ENCODE data around the gene RDM1.

RDM1 gene, protein sequence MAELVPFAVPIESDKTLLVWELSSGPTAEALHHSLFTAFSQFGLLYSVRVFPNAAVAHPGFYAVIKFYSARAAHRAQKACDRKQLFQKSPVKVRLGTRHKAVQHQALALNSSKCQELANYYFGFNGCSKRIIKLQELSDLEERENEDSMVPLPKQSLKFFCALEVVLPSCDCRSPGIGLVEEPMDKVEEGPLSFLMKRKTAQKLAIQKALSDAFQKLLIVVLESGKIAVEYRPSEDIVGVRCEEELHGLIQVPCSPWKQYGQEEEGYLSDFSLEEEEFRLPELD

DNA sequence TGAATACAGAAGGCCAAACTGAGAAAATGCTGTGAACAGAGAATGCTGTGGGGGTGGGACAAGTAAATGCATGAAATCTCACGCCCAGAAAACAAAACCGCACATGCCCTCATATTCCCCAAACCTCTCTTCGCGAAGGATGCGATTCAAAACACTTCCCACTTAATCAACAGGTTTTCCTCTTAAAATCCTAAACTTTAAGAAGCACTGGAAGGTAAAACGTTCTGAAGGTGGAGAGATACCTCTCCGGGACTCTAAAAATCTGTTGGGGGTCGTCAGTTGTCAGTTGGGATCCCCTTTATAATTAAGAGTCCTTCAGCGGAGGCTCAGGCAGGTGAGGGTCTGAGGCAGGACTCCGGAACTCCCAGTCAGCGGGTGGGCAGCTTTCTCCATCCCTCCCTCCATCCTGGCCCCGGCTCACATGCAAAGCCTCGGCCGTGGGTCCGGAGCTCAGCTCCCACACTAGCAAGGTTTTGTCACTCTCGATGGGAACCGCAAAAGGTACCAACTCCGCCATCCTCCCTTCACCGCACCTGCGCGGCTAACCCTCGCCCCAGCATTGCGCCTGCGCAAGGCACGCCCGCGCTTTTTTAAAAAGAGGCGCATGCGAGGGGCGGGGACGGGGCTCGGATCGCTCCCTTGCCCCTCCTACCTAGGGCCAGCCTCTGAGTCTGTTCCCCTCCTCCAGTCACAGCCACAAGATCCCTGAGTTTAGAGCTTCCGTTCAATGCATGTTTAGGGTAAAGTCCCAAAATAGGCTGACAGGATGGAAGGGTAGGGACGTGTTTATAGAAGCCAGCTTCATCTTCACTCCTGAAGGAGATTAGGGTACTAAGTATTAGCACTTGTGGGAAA lies at the start of gene RDM1:
Gene RDM1, minus strand, starts transcription at position 563 of the 855 bp plus-strand sequence. Its CDS starts 46 bp downstream, at position 517.
- no peak for DNase-seq (ENCODE audit: low read depth)
- H3K4me3 ChIP-seq (ENCODE audit: control insufficient read depth, low read depth, low read length), result peak within 1 kb of the TSS; percentile 55
- TF ChIP-seq, protein P1, sequence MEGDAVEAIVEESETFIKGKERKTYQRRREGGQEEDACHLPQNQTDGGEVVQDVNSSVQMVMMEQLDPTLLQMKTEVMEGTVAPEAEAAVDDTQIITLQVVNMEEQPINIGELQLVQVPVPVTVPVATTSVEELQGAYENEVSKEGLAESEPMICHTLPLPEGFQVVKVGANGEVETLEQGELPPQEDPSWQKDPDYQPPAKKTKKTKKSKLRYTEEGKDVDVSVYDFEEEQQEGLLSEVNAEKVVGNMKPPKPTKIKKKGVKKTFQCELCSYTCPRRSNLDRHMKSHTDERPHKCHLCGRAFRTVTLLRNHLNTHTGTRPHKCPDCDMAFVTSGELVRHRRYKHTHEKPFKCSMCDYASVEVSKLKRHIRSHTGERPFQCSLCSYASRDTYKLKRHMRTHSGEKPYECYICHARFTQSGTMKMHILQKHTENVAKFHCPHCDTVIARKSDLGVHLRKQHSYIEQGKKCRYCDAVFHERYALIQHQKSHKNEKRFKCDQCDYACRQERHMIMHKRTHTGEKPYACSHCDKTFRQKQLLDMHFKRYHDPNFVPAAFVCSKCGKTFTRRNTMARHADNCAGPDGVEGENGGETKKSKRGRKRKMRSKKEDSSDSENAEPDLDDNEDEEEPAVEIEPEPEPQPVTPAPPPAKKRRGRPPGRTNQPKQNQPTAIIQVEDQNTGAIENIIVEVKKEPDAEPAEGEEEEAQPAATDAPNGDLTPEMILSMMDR (IDR thresholded peaks at IDR 0.05; ENCODE audit: control insufficient read depth, insufficient read depth, low read depth, low read length, missing control alignments), result no peak

DNA sequence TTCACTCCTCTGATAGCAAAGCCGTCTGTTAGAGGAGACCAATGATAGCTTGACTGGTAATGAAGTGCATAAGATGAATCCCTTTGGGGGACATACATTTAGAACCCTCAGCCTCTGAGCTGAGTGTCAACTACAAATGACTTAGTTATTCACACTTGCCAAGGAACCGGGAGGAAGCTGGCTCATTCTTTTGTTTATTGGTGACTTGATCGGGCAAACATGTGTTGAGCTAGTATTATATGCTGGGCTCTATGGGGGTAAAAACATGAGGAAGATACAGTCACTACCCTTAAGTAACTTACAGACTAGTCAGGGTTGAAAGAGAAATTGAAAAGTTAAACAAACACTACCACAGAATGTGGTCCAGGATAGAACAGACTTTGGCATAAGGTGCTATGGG lies 47.8 kb upstream of the RDM1 start:
- TF ChIP-seq, protein P1 (IDR thresholded peaks at IDR 0.05; ENCODE audit: control insufficient read depth, insufficient read depth, low read depth, low read length, missing control alignments), result no peak
- H3K4me3 ChIP-seq (ENCODE audit: control insufficient read depth, low read depth, low read length), result no peak overlapping the region
- no peak for DNase-seq (ENCODE audit: low read depth)

DNA sequence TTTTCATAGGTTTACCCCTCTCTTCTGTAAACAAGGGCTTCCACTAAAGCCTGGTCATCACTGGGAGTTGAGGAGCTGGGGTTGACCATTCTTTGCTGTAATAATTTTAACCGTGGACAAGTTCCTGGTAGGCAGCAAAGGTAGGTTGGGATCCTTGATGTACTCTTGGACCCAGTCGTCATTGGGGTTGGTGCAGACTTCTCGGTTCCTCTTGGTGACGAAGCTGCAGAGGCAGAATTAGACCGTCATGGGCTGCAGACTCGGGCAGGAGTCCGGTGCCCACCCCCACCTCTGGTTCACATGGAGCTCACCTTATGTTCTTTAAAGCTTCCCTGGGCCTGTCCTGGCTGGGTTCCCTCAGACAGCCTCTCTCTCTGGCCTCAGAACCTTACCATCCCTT lies 46.9 kb upstream of the RDM1 start:
- H3K4me3 ChIP-seq (ENCODE audit: control insufficient read depth, low read depth, low read length), result no peak overlapping the region
- DNase-seq (ENCODE audit: low read depth), result no peak
- TF ChIP-seq, protein P1 (IDR thresholded peaks at IDR 0.05; ENCODE audit: control insufficient read depth, insufficient read depth, low read depth, low read length, missing control alignments), result no peak

DNA sequence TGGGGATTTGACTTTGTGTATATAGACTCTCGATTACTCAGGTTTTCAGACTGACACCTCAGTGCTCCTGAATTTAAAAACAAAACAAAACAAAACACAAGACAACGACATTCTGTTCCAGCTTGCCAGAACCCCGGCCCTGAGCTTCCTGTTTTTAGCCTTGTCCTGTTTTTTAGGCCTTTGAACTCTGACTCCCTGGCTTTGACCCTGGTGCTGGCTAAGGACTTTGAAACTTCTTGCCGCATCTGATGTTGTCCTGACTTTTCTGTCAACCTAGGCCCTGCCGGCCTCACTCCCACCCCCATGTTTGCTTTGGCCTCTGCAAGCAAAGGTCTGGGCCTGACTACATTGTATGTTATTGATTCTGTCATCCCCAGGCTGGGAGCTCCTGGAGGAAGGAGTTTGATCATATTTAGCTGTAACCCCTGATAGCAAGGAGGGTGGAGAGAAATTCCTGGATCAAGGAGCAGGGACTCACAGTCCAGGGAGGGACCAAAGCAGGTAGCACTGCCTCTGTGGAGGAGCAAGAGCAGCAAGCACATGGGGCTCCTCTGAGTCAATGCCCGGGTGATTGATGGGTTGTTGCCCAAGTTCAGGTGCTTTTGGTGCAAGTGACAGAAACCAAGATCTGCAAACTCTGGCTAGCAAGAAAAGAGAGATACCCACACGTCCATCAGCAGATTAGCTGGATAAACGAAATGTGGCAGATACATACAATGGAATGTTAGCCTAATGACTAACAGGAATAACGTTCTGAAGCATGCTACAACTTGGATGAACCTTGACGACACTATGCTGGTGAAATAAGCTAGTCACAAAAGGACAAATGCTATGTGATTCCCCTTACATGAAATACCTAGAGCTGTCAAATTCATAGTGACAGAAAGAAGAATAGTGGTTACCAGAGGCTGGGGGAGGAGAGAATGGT lies 43.0 kb upstream of the RDM1 start:
- no peak for DNase-seq (ENCODE audit: low read depth)
- TF ChIP-seq, protein P1 (IDR thresholded peaks at IDR 0.05; ENCODE audit: control insufficient read depth, insufficient read depth, low read depth, low read length, missing control alignments), result no peak

DNA sequence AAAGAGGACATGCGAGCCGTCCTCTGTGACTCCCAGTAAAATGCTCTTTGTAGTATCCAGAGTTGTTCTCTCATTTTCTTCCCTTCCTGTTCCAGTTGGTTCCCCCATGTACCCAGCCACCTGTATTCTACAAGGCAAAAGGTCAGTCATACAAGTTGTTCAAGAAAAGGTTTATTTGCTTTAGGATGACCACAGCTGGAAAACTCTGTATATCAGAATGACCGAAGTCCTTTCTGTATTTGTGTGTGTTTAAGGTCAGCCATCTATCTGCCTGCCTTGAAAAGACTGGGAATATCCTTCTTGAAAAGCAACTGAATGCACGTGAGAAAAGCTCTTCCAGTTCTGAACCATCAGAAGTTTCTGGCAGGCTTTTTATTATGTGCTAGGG lies 42.4 kb upstream of the RDM1 start:
- no peak for DNase-seq (ENCODE audit: low read depth)
- H3K4me3 ChIP-seq (ENCODE audit: control insufficient read depth, low read depth, low read length), result no peak overlapping the region
- TF ChIP-seq, protein P1 (IDR thresholded peaks at IDR 0.05; ENCODE audit: control insufficient read depth, insufficient read depth, low read depth, low read length, missing control alignments), result no peak

More for the DNA sequence above, 43.0 kb upstream of the RDM1 start:
- no peak overlapping the region for H3K4me3 ChIP-seq (ENCODE audit: control insufficient read depth, low read depth, low read length)

DNA sequence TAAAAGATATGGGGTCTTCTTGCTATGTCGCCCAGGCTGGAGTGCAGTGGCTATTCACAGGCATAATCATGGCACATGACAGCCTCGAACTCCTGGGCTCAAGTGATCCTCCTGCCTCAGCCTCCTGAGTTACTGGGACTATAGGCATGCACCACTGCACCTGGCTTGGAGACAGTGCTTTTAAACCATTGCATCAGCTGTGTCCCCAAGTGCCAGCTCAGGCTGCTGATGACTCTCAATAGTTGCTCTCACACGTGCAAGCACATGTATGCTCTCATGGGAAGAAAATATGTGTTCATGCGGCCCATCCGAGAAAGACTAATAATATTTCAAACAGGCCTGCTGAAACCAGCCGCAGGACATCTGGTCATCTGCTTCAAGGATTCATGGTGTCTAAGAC lies 42.0 kb upstream of the RDM1 start:
- no peak overlapping the region for H3K4me3 ChIP-seq (ENCODE audit: control insufficient read depth, low read depth, low read length)
- no peak for DNase-seq (ENCODE audit: low read depth)
- TF ChIP-seq, protein P1 (IDR thresholded peaks at IDR 0.05; ENCODE audit: control insufficient read depth, insufficient read depth, low read depth, low read length, missing control alignments), result no peak
